Endothelial cell of umbilical vein (primary cell): ENCODE measurements around the gene FES.

Experiments used
- EZH2 ChIP-seq: IDR thresholded peaks from 2 replicates; pipeline ENCODE4 v1.6.1; 2012; ENCODE audit warnings: borderline replicate concordance, low read depth, mild to moderate bottlenecking, moderate library complexity, low read length, inconsistent platforms; ENCODE audit not compliant: severe bottlenecking
- JUN ChIP-seq: IDR thresholded peaks from 2 replicates; pipeline ENCODE4 v1.6.1; 2011; ENCODE audit warnings: borderline replicate concordance, low read depth; ENCODE audit not compliant: insufficient read length, insufficient read depth
- POLR2A ChIP-seq: IDR thresholded peaks from 2 replicates; pipeline ENCODE4 v1.6.1; 2012; ENCODE audit warnings: low read depth, mild to moderate bottlenecking, control low read depth, low read length
- POLR2AphosphoS5 ChIP-seq: IDR thresholded peaks from 2 replicates; pipeline ENCODE4 v1.6.1; 2012; ENCODE audit warnings: low read depth, mild to moderate bottlenecking, control low read depth, low read length, moderate library complexity; ENCODE audit not compliant: insufficient read depth
- TF ChIP-seq, protein P1 (sequence below), 2 donors: IDR thresholded peaks; 1 replicate in 1 of 2; 2 replicates in 1 of 2; pipeline ENCODE4 v1.5.1; 2011; ENCODE audit warnings: low read length in 2 of 2, mild to moderate bottlenecking in 2 of 2, moderate library complexity in 2 of 2, control low read depth in 1 of 2, inconsistent platforms in 1 of 2, low read depth in 1 of 2; ENCODE audit not compliant: insufficient read depth in 1 of 2; ENCODE audit errors: extremely low read depth in 1 of 2
- TF ChIP-seq, protein P2 (sequence below): IDR thresholded peaks from 2 replicates; pipeline ENCODE4 v1.6.1; 2011; ENCODE audit not compliant: insufficient read depth, insufficient read length

DNA sequence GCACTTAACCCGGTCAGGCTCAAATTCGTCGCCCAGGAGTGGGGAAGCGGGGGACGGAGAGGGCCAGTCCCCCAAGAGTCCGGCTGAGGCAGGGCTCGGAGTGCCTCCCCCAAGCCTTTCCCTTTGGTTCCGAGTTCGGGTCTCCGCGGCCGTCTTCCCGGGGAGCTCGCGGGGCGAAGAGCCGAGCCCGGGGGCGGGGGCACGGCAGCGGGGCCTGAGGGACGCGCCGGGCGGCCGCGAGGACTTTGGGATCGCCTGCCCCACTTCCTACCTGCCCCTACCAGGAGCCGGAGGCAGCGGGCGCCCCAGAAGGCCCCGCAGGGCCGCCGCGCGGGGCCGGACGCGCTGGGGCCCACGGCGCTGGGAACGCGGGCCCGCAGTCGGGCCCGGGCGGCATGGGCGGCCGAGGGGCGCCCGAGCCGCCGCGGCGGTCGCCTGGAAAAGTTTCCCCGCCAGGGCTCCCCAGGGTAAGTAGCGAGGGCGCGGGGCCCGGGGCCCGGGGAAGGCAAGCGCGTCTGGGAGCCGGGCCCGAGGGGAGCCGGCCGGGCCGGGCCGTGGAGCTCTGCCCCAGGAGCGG, 13.1 kb upstream of the FES start:
- peak; percentile 17 for TF ChIP-seq POLR2A
- no peak for TF ChIP-seq EZH2
- TF ChIP-seq, protein P1, sequence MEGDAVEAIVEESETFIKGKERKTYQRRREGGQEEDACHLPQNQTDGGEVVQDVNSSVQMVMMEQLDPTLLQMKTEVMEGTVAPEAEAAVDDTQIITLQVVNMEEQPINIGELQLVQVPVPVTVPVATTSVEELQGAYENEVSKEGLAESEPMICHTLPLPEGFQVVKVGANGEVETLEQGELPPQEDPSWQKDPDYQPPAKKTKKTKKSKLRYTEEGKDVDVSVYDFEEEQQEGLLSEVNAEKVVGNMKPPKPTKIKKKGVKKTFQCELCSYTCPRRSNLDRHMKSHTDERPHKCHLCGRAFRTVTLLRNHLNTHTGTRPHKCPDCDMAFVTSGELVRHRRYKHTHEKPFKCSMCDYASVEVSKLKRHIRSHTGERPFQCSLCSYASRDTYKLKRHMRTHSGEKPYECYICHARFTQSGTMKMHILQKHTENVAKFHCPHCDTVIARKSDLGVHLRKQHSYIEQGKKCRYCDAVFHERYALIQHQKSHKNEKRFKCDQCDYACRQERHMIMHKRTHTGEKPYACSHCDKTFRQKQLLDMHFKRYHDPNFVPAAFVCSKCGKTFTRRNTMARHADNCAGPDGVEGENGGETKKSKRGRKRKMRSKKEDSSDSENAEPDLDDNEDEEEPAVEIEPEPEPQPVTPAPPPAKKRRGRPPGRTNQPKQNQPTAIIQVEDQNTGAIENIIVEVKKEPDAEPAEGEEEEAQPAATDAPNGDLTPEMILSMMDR (IDR thresholded peaks at IDR 0.05; ENCODE audit: extremely low read depth in 1 of 2, insufficient read depth in 1 of 2, low read depth in 1 of 2, low read length in 2 of 2): no peak
- TF ChIP-seq POLR2AphosphoS5: no peak
- TF ChIP-seq, protein P2, sequence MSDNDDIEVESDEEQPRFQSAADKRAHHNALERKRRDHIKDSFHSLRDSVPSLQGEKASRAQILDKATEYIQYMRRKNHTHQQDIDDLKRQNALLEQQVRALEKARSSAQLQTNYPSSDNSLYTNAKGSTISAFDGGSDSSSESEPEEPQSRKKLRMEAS: no peak
- TF ChIP-seq JUN: no peak
